Fibroblast of mammary gland (primary cell): ENCODE measurements around the gene KLF13.

Experiments used
- DNase-seq: peaks from one replicate; pipeline ENCODE4 v3.0.0-alpha.2; 2010; ENCODE audit warnings: low read depth
- H3K4me3 ChIP-seq: 2 replicates; pipeline ENCODE4 v1.5.1; 2011; ENCODE audit warnings: low read depth, mild to moderate bottlenecking, low read length, moderate library complexity; ENCODE audit not compliant: control insufficient read depth
- CTCF ChIP-seq: conservative IDR thresholded peaks from 2 replicates; pipeline ENCODE4 v1.5.1; 2011; ENCODE audit warnings: low read depth, low read length, inconsistent platforms; ENCODE audit not compliant: control insufficient read depth, insufficient read depth

The KLF13 gene

DNA sequence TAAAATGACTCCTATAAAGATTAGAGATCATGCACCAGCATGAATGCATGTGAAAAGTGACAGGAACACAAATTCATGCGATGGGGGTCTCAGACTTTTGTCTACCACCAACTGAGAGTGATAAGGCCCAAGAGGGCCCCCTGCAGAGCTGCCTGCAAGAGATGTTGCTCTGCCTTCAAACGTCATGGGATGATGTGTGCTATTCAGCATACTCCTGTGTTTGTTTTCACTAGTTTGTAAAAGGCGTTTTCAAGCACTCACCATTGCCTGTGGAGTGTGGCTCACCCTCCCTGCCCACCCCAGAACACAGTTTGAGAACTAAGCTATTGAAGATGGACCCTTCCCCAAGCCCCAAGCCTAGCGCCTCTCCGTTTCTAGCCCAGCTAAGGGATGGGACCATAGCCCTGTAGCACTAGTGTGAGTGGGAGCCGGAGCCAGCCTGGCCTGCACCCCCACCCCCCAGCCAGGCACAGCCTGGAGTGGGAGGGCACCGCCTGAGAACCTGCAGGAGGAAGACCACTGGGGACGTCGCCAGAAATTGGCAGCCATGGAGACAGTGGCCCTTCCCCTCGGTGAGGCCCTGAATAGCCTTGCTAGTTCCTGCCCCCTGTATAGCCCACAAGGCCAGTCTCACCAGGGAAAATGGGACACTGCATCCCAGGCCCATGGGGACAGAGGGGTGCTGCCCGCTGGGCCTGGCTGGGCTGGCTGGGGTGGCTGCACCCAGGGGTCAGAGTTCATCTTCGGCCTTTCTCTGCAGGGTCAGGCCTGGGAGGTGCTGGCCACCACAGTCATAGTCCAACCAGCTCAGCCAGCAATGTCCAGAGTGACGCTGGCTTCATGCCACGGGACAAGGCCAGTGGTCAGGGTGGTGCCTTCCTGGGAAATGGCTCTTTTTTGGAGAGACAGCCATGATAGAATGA lies 22.6 kb upstream of the KLF13 start:
- TF ChIP-seq CTCF: no peak
- DNase-seq: no peak
- H3K4me3 ChIP-seq: no peak overlapping the region

GRCh38 chr15:31304751-31305365 lies 21.8 kb upstream of the KLF13 start:
- TF ChIP-seq CTCF: no peak
- H3K4me3 ChIP-seq: no peak overlapping the region
- DNase-seq: no peak

GRCh38 chr15:31305375-31305774 lies 21.3 kb upstream of the KLF13 start:
- TF ChIP-seq CTCF: no peak
- H3K4me3 ChIP-seq: no peak overlapping the region
- no peak for DNase-seq

DNA sequence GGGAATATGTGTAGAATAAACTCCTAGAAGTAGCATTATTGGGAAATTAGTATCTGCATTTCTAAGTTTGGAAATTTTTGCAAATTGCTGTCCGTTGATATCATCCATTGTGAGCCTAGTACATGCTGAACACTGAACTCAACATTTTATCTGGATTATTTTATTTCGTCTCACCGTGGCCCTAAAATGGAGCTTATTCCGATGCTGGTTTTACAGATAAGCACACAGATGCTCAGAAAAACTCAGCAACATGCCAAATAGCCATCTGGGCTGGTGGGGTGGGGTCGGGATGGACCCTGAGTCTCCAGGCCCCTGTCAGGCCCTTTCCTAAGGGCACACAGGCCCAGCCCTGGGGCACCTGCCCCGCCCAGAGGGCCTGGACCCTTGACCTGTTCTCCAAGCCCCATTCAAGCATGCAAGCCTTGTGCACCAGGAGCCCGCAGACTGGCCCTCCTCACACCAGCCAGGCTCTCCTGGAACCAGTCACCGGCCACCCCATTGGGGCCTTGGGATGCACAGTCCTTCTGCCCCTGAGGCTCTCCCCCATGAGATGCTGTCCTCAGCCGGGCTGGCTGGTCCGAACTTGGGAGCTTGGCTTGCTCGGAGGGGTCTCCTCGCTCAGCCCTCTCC lies 20.7 kb upstream of the KLF13 start:
- DNase-seq: no peak
- no peak for TF ChIP-seq CTCF
- H3K4me3 ChIP-seq: no peak overlapping the region

GRCh38 chr15:31306426-31307269 lies 20.0 kb upstream of the KLF13 start:
- no peak for TF ChIP-seq CTCF
- no peak for DNase-seq
- H3K4me3 ChIP-seq: no peak overlapping the region
